ENCODE measurements around the gene AGAP5.

DNA sequence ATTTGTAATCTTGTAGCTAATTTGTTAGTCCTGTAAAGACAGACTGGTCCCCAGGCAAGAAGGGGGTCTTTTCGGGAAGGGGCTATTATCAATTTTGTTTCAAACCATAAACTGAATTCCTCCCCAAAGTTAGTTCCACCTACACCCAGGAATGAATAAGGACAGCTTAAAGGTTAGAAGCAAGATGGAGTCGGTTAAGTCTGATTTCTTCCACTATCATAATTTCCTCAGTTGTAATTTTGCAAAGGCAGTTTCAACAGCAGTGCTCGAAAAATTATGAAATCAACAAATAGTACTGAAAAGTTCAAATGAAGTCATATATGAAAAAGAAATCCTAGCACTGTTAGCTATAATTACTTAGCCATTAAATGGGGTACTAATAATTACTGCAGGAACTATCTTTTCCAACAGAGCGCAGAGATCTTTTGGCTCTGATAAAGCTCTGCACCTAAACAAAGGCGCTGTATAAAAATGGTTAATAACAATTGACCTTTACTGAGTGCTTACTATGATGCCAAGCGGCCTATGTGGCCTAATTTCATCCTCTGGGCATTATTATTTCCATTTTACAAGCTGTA is 45.5 kb upstream of the AGAP5 start:
- no peak for TF ChIP-seq POLR2AphosphoS5 (IDR thresholded peaks at IDR 0.05; ENCODE audit: low read depth, low read length)
- TF ChIP-seq TAF1 (IDR thresholded peaks at IDR 0.05; ENCODE audit: borderline replicate concordance, insufficient read depth, low read length): no peak
- TF ChIP-seq, protein P1, sequence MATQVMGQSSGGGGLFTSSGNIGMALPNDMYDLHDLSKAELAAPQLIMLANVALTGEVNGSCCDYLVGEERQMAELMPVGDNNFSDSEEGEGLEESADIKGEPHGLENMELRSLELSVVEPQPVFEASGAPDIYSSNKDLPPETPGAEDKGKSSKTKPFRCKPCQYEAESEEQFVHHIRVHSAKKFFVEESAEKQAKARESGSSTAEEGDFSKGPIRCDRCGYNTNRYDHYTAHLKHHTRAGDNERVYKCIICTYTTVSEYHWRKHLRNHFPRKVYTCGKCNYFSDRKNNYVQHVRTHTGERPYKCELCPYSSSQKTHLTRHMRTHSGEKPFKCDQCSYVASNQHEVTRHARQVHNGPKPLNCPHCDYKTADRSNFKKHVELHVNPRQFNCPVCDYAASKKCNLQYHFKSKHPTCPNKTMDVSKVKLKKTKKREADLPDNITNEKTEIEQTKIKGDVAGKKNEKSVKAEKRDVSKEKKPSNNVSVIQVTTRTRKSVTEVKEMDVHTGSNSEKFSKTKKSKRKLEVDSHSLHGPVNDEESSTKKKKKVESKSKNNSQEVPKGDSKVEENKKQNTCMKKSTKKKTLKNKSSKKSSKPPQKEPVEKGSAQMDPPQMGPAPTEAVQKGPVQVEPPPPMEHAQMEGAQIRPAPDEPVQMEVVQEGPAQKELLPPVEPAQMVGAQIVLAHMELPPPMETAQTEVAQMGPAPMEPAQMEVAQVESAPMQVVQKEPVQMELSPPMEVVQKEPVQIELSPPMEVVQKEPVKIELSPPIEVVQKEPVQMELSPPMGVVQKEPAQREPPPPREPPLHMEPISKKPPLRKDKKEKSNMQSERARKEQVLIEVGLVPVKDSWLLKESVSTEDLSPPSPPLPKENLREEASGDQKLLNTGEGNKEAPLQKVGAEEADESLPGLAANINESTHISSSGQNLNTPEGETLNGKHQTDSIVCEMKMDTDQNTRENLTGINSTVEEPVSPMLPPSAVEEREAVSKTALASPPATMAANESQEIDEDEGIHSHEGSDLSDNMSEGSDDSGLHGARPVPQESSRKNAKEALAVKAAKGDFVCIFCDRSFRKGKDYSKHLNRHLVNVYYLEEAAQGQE (IDR thresholded peaks at IDR 0.05; ENCODE audit: insufficient read depth in 1 of 2, low read depth in 2 of 2, low read length in 2 of 2): no peak
- no peak for TF ChIP-seq FOXP2 (optimal IDR thresholded peaks at IDR 0.05; ENCODE audit: borderline replicate concordance, extremely low read depth, extremely low read length, insufficient read depth)

Measured in PFSK-1 (cell line).